ENCODE results near the gene SHC1.

Gene SHC1

DNA sequence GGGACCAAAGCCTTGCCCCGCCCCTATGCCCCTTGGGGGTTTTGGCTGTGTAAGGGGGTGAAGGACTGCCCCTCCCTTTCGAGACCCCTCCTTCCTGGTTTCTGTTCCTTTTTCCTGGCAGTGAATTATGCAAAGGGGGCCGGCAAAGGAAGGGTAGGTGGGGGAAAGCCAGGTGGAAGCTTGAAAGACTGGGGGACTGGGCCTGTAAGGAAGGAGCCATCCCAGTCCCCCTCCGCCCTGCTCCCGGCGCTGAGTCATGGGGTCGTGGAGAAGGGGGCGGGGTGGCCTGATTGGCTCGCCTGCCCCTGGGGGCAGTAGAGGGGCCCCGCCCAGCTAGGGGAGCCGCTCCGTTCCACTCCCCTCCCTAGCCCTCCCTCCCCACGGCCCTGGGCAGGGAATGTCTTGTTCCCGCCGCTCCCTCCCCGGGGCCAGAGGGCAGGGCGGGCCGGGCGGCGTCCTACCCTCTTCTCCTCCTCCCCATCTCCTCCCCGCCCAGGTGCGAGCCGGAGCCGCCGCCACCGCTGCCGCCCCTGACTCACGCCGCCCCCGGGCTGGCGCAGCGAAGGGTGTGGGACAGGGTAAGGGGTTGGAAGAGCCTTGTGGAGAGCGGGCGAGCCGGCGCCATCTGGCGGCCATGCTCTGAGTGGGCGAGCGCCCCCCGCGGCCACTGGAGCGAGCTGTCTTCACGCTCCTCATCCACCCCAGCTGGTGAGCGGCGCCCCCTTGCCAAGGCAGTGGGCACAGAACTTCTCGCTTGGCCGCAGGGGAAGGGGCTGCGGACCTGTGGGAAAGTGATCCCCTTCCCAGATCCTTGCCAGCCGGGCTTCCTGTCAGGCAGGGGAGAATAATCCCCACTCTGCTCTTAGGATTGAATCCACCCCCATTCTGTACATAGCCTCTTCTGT is 46.7 kb upstream of the SHC1 start:
- H3K4me3 ChIP-seq (ENCODE audit: severe bottlenecking), result no peak overlapping the region

DNA sequence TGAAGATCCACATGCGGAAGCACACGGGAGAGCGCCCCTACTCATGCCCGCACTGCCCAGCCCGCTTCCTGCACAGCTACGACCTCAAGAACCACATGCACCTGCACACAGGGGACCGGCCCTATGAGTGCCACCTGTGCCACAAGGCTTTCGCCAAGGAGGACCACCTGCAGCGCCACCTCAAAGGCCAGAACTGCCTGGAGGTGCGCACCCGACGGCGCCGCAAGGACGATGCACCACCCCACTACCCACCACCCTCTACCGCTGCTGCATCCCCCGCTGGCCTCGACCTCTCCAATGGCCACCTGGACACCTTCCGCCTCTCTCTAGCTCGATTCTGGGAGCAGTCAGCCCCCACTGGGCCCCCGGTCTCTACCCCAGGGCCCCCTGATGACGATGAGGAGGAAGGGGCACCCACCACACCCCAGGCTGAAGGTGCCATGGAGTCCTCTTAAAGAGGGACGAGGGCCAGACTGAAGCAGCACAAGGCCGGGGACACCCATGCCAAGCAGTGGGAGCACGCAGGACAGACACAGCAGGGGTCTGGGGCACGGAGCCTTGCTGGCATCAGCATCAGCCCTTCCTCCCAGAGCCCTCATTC is 45.8 kb upstream of the SHC1 start:
- no peaks in the 10 kb centered on the region for H3K9me3 ChIP-seq (ENCODE audit: severe bottlenecking)
- H3K27me3 ChIP-seq (ENCODE audit: insufficient read depth, poor library complexity, severe bottlenecking), result no peaks in the 10 kb centered on the region
- peaks cover 23% of the 10 kb centered on the region for H3K4me1 ChIP-seq (ENCODE audit: insufficient read depth, poor library complexity, severe bottlenecking)
- H3K36me3 ChIP-seq (ENCODE audit: low read depth), result peaks cover 32% of the 10 kb centered on the region
- no peak for TF ChIP-seq CTCF (IDR thresholded peaks at IDR 0.05; ENCODE audit: poor library complexity, severe bottlenecking)
- DNase-seq (ENCODE audit: low spot score), result peak; percentile 63
- no peak for ATAC-seq (ENCODE audit: low read depth)
- peak overlapping the region; percentile 92 for H3K27ac ChIP-seq (ENCODE audit: poor library complexity, severe bottlenecking)
- no peak overlapping the region for H3K4me3 ChIP-seq (ENCODE audit: severe bottlenecking)

More for the DNA sequence above, 46.7 kb upstream of the SHC1 start:
- Histone ChIP-seq H3K9me3 (ENCODE audit: severe bottlenecking) (no peaks in the 10 kb centered on the region), H3K36me3 (ENCODE audit: low read depth) (peaks cover 26% of the 10 kb centered on the region), H3K27ac (ENCODE audit: poor library complexity, severe bottlenecking) (peak overlapping the region; percentile 92), H3K27me3 (ENCODE audit: insufficient read depth, poor library complexity, severe bottlenecking) (no peaks in the 10 kb centered on the region), H3K4me1 (ENCODE audit: insufficient read depth, poor library complexity, severe bottlenecking) (peaks cover 18% of the 10 kb centered on the region)
- ATAC-seq (ENCODE audit: low read depth) (peak; percentile 88), DNase-seq (ENCODE audit: low spot score) (peak; percentile 98)
- peak; percentile 99 for TF ChIP-seq CTCF (IDR thresholded peaks at IDR 0.05; ENCODE audit: poor library complexity, severe bottlenecking)

GRCh38 chr1:155015527-155016230 is 45.1 kb upstream of the SHC1 start:
- Histone ChIP-seq H3K36me3 (ENCODE audit: low read depth) (peaks cover 36% of the 10 kb centered on the region), H3K9me3 (ENCODE audit: severe bottlenecking) (no peaks in the 10 kb centered on the region), H3K27me3 (ENCODE audit: insufficient read depth, poor library complexity, severe bottlenecking) (no peaks in the 10 kb centered on the region), H3K27ac (ENCODE audit: poor library complexity, severe bottlenecking) (peak overlapping the region; percentile 92), H3K4me1 (ENCODE audit: insufficient read depth, poor library complexity, severe bottlenecking) (peaks cover 28% of the 10 kb centered on the region), H3K4me3 (ENCODE audit: severe bottlenecking) (no peak overlapping the region)
- DNase-seq (ENCODE audit: low spot score), result no peak
- no peak for ATAC-seq (ENCODE audit: low read depth)
- no peak for TF ChIP-seq CTCF (IDR thresholded peaks at IDR 0.05; ENCODE audit: poor library complexity, severe bottlenecking)

- Histone ChIP-seq H3K36me3 (ENCODE audit: low read depth) (peaks cover 36% of the 10 kb centered on the region), H3K27me3 (ENCODE audit: insufficient read depth, poor library complexity, severe bottlenecking) (no peaks in the 10 kb centered on the region), H3K9me3 (ENCODE audit: severe bottlenecking) (no peaks in the 10 kb centered on the region), H3K4me3 (ENCODE audit: severe bottlenecking) (no peak overlapping the region), H3K4me1 (ENCODE audit: insufficient read depth, poor library complexity, severe bottlenecking) (peaks cover 28% of the 10 kb centered on the region), H3K27ac (ENCODE audit: poor library complexity, severe bottlenecking) (peak overlapping the region; percentile 92)
- peak; percentile 58 for DNase-seq (ENCODE audit: low spot score)
- no peak for ATAC-seq (ENCODE audit: low read depth)
- TF ChIP-seq CTCF (IDR thresholded peaks at IDR 0.05; ENCODE audit: poor library complexity, severe bottlenecking), result no peak
These were observed 44.4 kb upstream of the SHC1 start for GRCh38 chr1:155014709-155015508.

Data from RWPE2 (cell line).